H1 (cell line): ENCODE measurements around the gene RGS6. TPM values are rescaled to one million over a fixed set of nuclear protein-coding genes. Genes with fewer than 3 reads are reported as not detected.

Source experiments
- CTCF ChIA-PET: fragments of 300-600 bp; sonication (Branson Sonifier 250); formaldehyde crosslinking; loops from one replicate; lab custom pipeline; 2021; ENCODE audit not compliant: partially characterized antibody; lab: Charles Lee
- POLR2A ChIA-PET: fragments of 300-600 bp; sonication (Branson Sonifier 250); formaldehyde crosslinking; loops from one replicate; lab custom pipeline; 2021; ENCODE audit warnings: inconsistent platforms; ENCODE audit not compliant: partially characterized antibody; lab: Charles Lee
- DNase-seq, 2 experiments: peaks; one replicate each; pipeline versions ENCODE4 v3.0.0 to v3.0.0-alpha.2; 2010 to 2022; ENCODE audit warnings: low spot score in 2 of 2, low read depth in 1 of 2, mixed read lengths in 1 of 2
- FAIRE-seq: peaks from 2 replicates; lab custom pipeline; 2011; peaks lifted over from hg19 to GRCh38; lab: Jason Lieb, UNC
- H2AFZ ChIP-seq: 2 replicates; pipeline ENCODE4 v1.8.1; 2012; ENCODE audit warnings: low read length, inconsistent platforms
- H2AK5ac ChIP-seq: 2 replicates; pipeline ENCODE4 v1.6.1; 2013; ENCODE audit warnings: low read depth, low read length
- H2BK120ac ChIP-seq: replicated peaks from 2 replicates; pipeline ENCODE3; 2013; ENCODE audit warnings: low read depth, low read length, inconsistent platforms
- H2BK12ac ChIP-seq: 2 replicates; pipeline ENCODE4 v1.6.1; 2013; ENCODE audit warnings: low read depth, low read length
- H2BK15ac ChIP-seq: 2 replicates; pipeline ENCODE4 v1.6.1; 2013; ENCODE audit warnings: low read length
- H2BK20ac ChIP-seq: 2 replicates; pipeline ENCODE4 v1.6.1; 2013; ENCODE audit warnings: low read length
- H2BK5ac ChIP-seq: 2 replicates; pipeline ENCODE4 v1.6.1; 2013; ENCODE audit warnings: low read depth, low read length
- H3K14ac ChIP-seq: 2 replicates; pipeline ENCODE4 v1.6.1; 2013; ENCODE audit warnings: inconsistent platforms; ENCODE audit not compliant: insufficient read length
- H3K18ac ChIP-seq: 2 replicates; pipeline ENCODE4 v1.6.1; 2013; ENCODE audit warnings: low read length; ENCODE audit errors: extremely low read depth
- H3K23ac ChIP-seq: 2 replicates; pipeline ENCODE4 v1.6.1; 2013; ENCODE audit warnings: inconsistent platforms; ENCODE audit not compliant: insufficient read length
- H3K23me2 ChIP-seq: 2 replicates; pipeline ENCODE4 v1.6.1; 2013; ENCODE audit warnings: low read depth, low read length
- H3K27ac ChIP-seq: 2 replicates; pipeline ENCODE4 v1.6.1; 2011; ENCODE audit warnings: low read depth, low read length, inconsistent platforms
- H3K27me3 ChIP-seq, 4 experiments: replicated peaks in 1 of 4; 1 replicate in 1 of 4; 2 replicates in 3 of 4; pipeline versions ENCODE4 v1.6.1 to v1.8.1; 2011 to 2013; ENCODE audit warnings: low read length in 3 of 4, mild to moderate bottlenecking in 3 of 4, inconsistent platforms in 2 of 4, mixed read lengths in 2 of 4, moderate library complexity in 1 of 4; ENCODE audit not compliant: control insufficient read depth in 3 of 4, insufficient read depth in 3 of 4; ENCODE audit errors: extremely low read depth in 1 of 4
- H3K36me3 ChIP-seq, 4 experiments: 2 replicates each; pipeline versions ENCODE4 v1.6.1 to v1.8.1; 2011 to 2013; ENCODE audit warnings: mild to moderate bottlenecking in 4 of 4, low read length in 3 of 4, moderate library complexity in 2 of 4, control low read depth in 1 of 4, inconsistent platforms in 1 of 4; ENCODE audit not compliant: insufficient read depth in 4 of 4, control insufficient read depth in 2 of 4
- H3K4ac ChIP-seq: replicated peaks from 2 replicates; pipeline ENCODE3; 2013; ENCODE audit warnings: low read length, low read depth, mixed read lengths, inconsistent platforms; ENCODE audit not compliant: insufficient read length
- H3K4me1 ChIP-seq, 4 experiments: replicated peaks in 1 of 4; 1 replicate in 1 of 4; 2 replicates in 3 of 4; pipeline versions ENCODE4 v1.6.1 to v1.8.1; 2011 to 2013; ENCODE audit warnings: low read length in 3 of 4, inconsistent platforms in 2 of 4, mixed read lengths in 1 of 4; ENCODE audit not compliant: insufficient read depth in 4 of 4, control insufficient read depth in 3 of 4
- H3K4me2 ChIP-seq, 2 experiments: 2 replicates each; pipeline versions ENCODE4 v1.6.1 to v1.8.1; 2011 to 2013; ENCODE audit warnings: low read depth in 2 of 2, low read length in 2 of 2, control low read depth in 1 of 2, inconsistent platforms in 1 of 2, mild to moderate bottlenecking in 1 of 2; ENCODE audit not compliant: insufficient read depth in 1 of 2
- H3K4me3 ChIP-seq, 4 experiments: fragments of 200-600, 300-600 bp in 1 of 4; sonication (generic), shearing (Covaris generic), sonication (Bioruptor Twin) in 1 of 4; 2 replicates each; pipeline versions ENCODE4 v1.5.1 to v1.8.1; 2011 to 2016; ENCODE audit warnings: low read length in 4 of 4, low read depth in 3 of 4, control low read depth in 2 of 4, inconsistent platforms in 2 of 4, mild to moderate bottlenecking in 2 of 4, mixed read lengths in 1 of 4, moderate library complexity in 1 of 4; ENCODE audit not compliant: insufficient read depth in 2 of 4; ENCODE audit errors: extremely low read depth in 1 of 4
- H3K56ac ChIP-seq: replicated peaks from 2 replicates; pipeline ENCODE3; 2013; ENCODE audit warnings: low read depth, mild to moderate bottlenecking, mixed read lengths, low read length, inconsistent platforms; ENCODE audit not compliant: insufficient read length
- H3K79me1 ChIP-seq: 2 replicates; pipeline ENCODE4 v1.6.1; 2013; ENCODE audit warnings: low read depth, low read length, control low read depth
- H3K79me2 ChIP-seq, 2 experiments: 2 replicates each; pipeline versions ENCODE4 v1.6.1 to v1.8.1; 2012 to 2013; ENCODE audit warnings: low read length in 2 of 2, mild to moderate bottlenecking in 2 of 2, inconsistent platforms in 1 of 2; ENCODE audit not compliant: insufficient read depth in 2 of 2, control insufficient read depth in 1 of 2
- H3K9ac ChIP-seq, 4 experiments: replicated peaks in 1 of 4; 1 replicate in 1 of 4; 2 replicates in 3 of 4; pipeline versions ENCODE4 v1.6.1 to v1.8.1; 2011 to 2013; ENCODE audit warnings: low read depth in 3 of 4, low read length in 3 of 4, control low read depth in 2 of 4, mild to moderate bottlenecking in 2 of 4, moderate library complexity in 2 of 4, inconsistent platforms in 1 of 4; ENCODE audit errors: extremely low read depth in 1 of 4
- H3K9me3 ChIP-seq, 2 experiments: 2 replicates each; pipeline versions ENCODE4 v1.6.1 to v1.8.1; 2012 to 2013; ENCODE audit warnings: mild to moderate bottlenecking in 2 of 2, moderate library complexity in 2 of 2, control low read depth in 1 of 2, inconsistent platforms in 1 of 2, low read depth in 1 of 2, low read length in 1 of 2, mixed read lengths in 1 of 2; ENCODE audit not compliant: insufficient read depth in 2 of 2
- H4K20me1 ChIP-seq, 2 experiments: replicated peaks in 1 of 2; 2 replicates each; pipeline versions ENCODE3 to v1.8.1; 2011 to 2013; ENCODE audit warnings: inconsistent platforms in 2 of 2, low read length in 2 of 2, mild to moderate bottlenecking in 1 of 2; ENCODE audit not compliant: insufficient read depth in 2 of 2, control insufficient read depth in 1 of 2
- H4K5ac ChIP-seq: 2 replicates; pipeline ENCODE4 v1.6.1; 2013; ENCODE audit warnings: low read length, low read depth, mixed read lengths, inconsistent platforms; ENCODE audit not compliant: insufficient read length
- H4K8ac ChIP-seq: 2 replicates; pipeline ENCODE4 v1.8.0; 2013; ENCODE audit warnings: mild to moderate bottlenecking, moderate library complexity, low read length, inconsistent platforms; ENCODE audit not compliant: insufficient read depth; ENCODE audit errors: extremely low read depth
- H4K91ac ChIP-seq: replicated peaks from 2 replicates; pipeline ENCODE3; 2013; ENCODE audit warnings: low read length, mixed read lengths, inconsistent platforms; ENCODE audit not compliant: insufficient read length
- HDAC6 ChIP-seq: IDR thresholded peaks from one replicate; pipeline ENCODE4 v1.7.1; 2012; ENCODE audit warnings: low read depth, mild to moderate bottlenecking, inconsistent platforms, low read length, moderate library complexity
- TEAD4 ChIP-seq: IDR thresholded peaks from 2 replicates; pipeline ENCODE4 v1.6.1; 2012; ENCODE audit warnings: low read depth, low read length, inconsistent platforms, mixed read lengths
- WGBS, 2 experiments: shearing (Covaris generic) in 1 of 2; methylation state at CpG; one replicate each; pipeline versions ENCODE4 v1.1.6 to v1.1.7; 2013 to 2015; ENCODE audit warnings: low lambda C conversion rate in 2 of 2, mixed read lengths in 2 of 2, inconsistent platforms in 1 of 2, low coverage in 1 of 2, missing lambda C conversion rate in 1 of 2; ENCODE audit not compliant: insufficient replicate concordance in 2 of 2, insufficient coverage in 1 of 2, insufficient read length in 1 of 2; ENCODE audit errors: extremely low coverage in 1 of 2, missing lambda C conversion rate in 1 of 2; 5-methylcytosine and 5-hydroxymethylcytosine counted together
- polyA plus RNA-seq, 7 experiments: library from polyadenylated mRNA; depleted of rRNA in 3 of 7; stranded (reverse) in 5 of 7; unstranded in 2 of 7; fragments of >200 nt in 5 of 7; fragments of 200-250 nt in 2 of 7; gene quantifications; 1 replicate in 5 of 7; 2 replicates in 1 of 7; 4 replicates in 1 of 7; pipeline versions ENCODE4 v1.2.1 to v1.2.3, GENCODE V29; 2011 to 2013; ENCODE audit warnings: missing spikeins in 2 of 7, mixed read lengths in 2 of 7
- total RNA-seq: library from RNA; stranded (reverse); fragmentation: NEBNext Ultra II Directional; extraction: Animal tissue kit (Norgen Biotek cat#: 25700); gene quantifications from 2 replicates; pipeline ENCODE4 v1.2.1, GENCODE V29; 2021

RGS6 gene
- total and polyA plus RNA-seq, 2 of the 8 experiments (the other 6 are each of a cell fraction or from before 2014, with no cell fraction given) = 0.26 to 1.1 TPM

- Histone ChIP-seq H3K79me1 (no peaks in the 10 kb centered on the region), H3K18ac (no peak overlapping the region), H2BK120ac (no peak overlapping the region), H3K56ac (no peak overlapping the region)
- POLR2A ChIA-PET = no interaction called here
- no peak for TF ChIP-seq TEAD4
- no peak for TF ChIP-seq HDAC6
- TF ChIP-seq, all 59 proteins: peak for 0
- Histone ChIP-seq H2AK5ac (no peak overlapping the region), H2BK15ac (no peak overlapping the region), H2BK12ac (no peak overlapping the region), H3K4me1 (no peaks in the 10 kb centered on the region), H3K36me3 (no peaks in the 10 kb centered on the region), H4K91ac (no peak overlapping the region), H3K23ac (no peak overlapping the region), H4K20me1 (no peaks in the 10 kb centered on the region), H4K5ac (no peak overlapping the region), H3K27me3 (no peaks in the 10 kb centered on the region), H3K27ac (no peak overlapping the region), H3K9me3 (no peaks in the 10 kb centered on the region), H3K4me2 (no peak overlapping the region), H3K23me2 (no peaks in the 10 kb centered on the region; the same call in 1 of the 2 replicates), H2BK20ac (no peak overlapping the region), H3K9ac (no peak overlapping the region), H3K4me3 (no peak overlapping the region), H4K8ac (no peak overlapping the region), H2BK5ac (no peak overlapping the region), H3K79me2 (no peaks in the 10 kb centered on the region), H2AFZ (no peak overlapping the region), H3K4ac (no peak overlapping the region), H3K14ac (no peak overlapping the region)
- DNase-seq (no peak), FAIRE-seq (no peak)
- WGBS, 2 experiments = 90% methylated on average over 9 of the region's 9 CpGs; no CpG with 5 or more reads in 1 of the 2 experiments
- CTCF ChIA-PET = interaction anchor here (1.1 to 2.9 kb wide), 3 partner anchors 16 to 57 kb away, joined by 3 to 11 read pairs (median 4); no protein-coding TSS in a partner anchor
These were observed 641.6 kb downstream of the RGS6 start for GRCh38 chr14:72573725-72574417.
